MM.1S (cell line): Measurements from ENCODE around the gene SERPINE2.

ENCODE experiments used
- CTCF ChIP-seq: fragments of 300-600 bp; sonication (generic); IDR thresholded peaks from 2 replicates; pipeline ENCODE4 v1.5.1; 2016; ENCODE audit warnings: antibody characterized with exemption, low read length, mixed read lengths
- EZH2phosphoT487 ChIP-seq: fragments of 300-600 bp; sonication (generic); IDR thresholded peaks from 2 replicates; pipeline ENCODE4 v1.6.1; 2018; ENCODE audit warnings: antibody characterized with exemption, low read length

- TF ChIP-seq CTCF, result no peak
- no peak for TF ChIP-seq EZH2phosphoT487
Measured at GRCh38 chr2:224042191-224042696, 3.2 kb upstream of the SERPINE2 start.
